Stimulated activated CD8-positive, alpha-beta memory T cell treated with anti-CD3 and anti-CD28 coated beads, Interleukin-15, amount 100 ng/mL, for 48 hours (primary cell): ENCODE results near the gene FBXO17.
"Not testable (repeated sequence)": the region's sequence is repeated elsewhere in the genome, so short reads cannot be mapped to it uniquely, and the experiment has no call there.

Experiments
- DNase-seq, 2 donors: peaks; one replicate each; pipeline ENCODE4 v3.0.0-alpha.2; 2020; ENCODE audit warnings: low read depth in 2 of 2

Gene FBXO17

DNA sequence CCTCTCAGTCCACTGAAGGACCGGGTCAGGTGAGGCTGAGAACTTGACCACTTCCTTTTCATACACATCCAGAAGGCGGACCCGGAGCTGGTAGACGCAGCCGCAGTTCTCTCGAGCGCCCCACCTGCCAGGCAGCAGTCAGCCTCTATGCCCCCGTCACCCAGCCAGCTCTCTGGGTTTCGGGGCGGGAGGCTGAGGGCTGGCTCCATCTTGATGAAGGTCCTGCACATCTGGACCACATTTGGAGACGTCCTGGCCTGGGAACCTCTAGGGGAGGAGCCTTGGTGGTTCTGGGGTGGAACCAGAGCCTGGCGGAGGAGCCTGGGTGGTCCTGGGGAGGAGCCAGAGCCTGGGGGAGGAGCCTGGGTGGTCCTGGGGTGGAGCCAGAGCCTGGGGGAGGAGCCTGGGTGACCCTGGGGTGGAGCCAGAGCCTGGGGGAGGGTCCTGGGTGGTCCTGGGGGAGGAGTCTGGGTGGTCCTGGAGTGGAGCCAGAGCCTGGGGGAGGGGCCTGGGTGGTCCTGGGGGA lies 30.5 kb downstream of the FBXO17 start:
- no peak for DNase-seq

DNA sequence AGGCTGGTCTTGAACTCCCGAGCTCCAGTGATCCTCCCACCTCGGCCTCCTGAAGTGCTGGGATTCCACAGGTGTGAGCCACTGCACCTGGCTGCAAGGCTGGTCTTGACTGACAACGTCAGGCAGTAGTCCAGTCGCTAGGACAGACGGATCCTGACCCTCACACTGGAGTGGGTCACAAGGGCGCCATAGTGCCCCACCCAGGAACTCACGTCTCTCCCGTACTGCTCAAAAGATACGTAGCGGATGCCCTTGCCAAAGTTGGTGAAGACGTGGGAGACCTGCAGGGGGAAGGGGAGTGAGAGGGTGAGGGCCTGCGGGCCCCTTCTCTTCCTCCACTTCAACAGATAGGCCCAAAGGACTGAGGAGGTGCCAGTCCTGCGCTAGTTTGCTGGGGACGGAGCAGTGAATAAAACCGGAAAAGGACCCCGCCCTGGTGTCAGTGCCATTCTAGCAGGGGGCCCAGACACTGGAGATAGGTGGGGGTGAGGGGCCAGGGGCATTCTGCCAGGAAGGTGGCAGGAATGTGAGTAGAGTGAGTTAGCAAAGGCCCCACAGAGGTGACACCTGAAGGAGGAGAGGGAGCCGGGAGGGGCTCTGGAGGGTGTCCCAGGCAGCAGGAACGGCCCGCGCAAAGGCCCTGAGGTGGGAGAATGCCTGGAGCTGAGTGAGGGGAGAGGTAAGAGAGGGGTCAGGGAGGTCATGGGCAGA lies 32.9 kb downstream of the FBXO17 start:
- DNase-seq, result no peak

DNA sequence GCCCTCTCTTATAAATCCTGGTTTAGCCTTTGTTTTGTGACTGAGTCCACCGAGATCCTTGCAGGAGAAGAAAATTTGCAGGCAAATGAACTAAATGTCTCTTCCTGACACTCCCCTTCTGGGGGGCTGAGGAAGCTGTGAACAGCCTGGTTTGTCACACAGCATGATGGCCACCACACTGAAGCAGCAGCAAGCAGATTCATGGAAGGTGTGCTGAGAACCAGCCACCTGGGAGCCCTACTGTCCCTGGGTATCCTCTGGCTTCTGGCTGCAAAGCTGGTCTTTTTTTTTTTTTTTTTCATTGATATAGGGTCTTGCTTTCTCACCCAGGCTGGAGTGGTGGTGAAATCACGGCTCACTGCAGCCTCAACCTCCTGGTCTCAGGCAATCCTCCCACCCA lies 33.6 kb downstream of the FBXO17 start:
- DNase-seq, result no peak

DNA sequence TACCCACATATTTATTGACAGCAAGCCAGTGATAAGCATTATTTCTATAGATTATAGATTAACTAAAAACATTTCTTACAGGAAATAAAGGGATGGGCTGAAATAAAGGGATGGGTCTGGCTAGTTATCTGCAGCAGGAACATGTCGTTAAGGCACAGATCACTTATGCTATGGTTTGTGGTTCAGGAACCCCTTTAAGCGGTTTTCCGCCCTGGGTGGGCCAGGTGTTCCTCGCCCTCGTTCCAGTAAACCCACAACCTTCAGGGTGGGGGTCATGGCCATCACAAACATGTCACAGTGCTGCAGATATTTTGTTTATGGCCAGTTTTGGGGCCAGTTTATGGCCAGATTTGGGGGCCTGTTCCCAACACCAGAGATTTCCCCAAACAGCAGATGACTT lies 34.1 kb downstream of the FBXO17 start:
- DNase-seq, result not testable (repeated sequence)

DNA sequence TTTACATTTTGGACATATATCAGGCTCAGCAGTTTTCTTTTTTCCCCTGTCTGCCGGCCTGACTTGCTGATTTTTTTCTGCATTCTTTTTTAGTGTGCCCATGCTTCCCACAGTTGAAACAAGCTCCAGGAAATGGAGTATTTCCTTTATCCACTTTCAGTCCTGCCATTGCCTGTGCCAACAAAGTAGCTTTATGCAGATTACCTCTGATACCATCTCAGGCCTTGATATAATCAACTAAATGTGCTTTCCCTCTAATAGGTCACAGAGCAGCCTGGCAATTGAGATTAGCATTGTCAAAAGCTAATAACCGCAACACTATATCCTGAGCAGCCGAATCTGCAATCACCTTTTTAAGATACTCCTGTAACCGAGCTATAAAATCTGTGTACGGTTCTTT lies 35.6 kb downstream of the FBXO17 start:
- DNase-seq, result no peak

DNA sequence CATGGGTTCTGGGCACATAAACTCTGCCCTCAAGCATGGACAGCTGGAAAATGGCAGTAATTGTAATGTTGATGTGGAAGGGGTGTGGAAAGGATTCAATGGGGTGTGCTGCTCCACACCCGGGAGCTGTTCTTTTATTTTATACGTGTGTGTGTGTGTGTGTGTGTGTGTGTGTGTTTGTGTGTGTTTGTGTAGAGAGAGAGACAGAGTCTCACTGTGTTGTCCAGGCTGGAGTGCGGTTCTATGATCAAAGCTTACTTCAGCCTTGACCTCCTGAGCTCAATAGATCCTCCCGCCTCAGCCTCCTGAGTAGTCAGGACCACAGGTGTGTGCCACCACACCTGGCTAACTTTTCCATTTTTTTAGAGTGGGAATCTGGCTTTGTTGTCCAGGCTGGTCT lies 42.0 kb downstream of the FBXO17 start:
- no peak for DNase-seq

DNA sequence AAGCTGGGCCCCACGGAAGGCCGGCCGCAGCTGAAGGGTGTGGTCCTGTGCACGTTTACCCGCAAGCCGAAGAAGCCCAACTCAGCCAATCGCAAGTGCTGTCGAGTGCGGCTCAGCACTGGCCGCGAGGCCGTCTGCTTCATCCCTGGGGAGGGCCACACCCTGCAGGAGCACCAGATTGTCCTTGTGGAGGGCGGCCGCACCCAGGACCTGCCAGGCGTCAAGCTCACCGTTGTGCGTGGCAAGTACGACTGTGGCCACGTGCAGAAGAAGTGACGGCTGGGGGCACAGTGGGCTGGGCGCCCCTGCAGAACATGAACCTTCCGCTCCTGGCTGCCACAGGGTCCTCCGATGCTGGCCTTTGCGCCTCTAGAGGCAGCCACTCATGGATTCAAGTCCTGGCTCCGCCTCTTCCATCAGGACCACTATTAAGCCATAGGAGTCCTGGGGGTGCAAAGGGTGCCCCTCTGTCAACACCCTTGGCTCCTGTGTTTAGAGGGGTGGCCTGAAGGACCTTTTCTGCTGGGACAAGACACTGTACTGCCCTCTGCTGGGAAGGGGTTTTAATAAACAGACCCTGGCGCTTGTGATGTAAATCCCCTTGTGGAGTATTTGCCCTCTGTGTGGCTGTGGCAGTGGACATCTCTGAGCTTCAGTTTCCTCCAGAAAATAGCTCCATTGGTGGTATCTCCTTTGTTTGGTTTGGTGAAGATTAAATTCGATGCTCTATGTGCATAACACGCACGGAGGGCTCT lies 42.9 kb downstream of the FBXO17 start:
- no peak for DNase-seq

DNA sequence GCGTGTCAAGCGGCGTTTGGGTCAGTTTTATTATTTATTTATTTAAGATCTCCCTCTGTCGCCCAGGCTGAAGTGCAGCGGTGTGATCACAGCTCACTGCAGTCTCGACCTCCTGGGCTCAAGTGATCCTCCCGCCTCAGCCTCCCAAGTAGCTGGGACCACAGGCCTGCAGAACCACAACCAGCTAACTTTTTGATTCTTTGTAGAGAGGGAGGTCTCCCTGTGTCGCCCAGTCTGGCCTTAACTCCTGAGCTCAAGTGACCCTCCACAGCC lies 44.1 kb downstream of the FBXO17 start:
- DNase-seq, result no peak

DNA sequence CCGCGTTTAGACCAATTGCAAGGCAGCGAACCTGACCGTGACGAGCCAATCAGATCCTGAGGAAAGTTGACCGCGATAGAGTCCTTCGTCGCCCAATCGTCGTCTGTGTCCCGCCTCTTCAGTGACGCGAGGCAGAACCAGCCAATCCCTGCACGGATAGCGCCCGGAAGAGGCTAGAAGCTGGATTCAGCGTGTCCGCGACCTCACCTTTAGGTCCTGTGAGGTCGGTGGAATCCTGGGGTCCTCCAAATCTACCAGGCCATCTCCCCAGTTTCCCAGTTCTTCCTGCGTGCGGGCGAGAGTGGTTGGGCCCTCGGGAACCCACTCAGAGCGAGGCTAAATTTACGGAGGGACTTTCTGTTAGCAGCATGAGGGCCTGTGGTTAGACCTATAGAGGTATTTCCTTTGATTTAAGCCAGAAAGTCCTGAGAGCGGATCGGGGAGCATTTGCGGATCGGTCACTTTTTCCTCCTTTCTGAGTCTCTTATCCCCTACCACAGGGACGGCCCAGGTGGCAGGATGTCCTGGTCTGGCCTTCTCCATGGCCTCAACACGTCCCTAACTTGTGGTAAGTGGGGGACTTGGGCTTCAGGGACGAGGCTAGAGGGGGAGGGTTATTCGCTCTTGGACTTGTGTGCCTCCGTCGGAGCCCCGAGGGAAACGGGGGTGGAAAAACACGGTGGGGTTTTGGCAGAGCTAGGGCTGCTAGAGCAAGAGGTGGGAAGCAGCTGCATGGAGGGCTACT lies 44.6 kb downstream of the FBXO17 start, which contains the start of gene MRPS12:
TSS of gene MRPS12 (plus strand) at position 169 of the 745 bp plus-strand sequence. CDS start at position 520, 351 bp downstream.
- DNase-seq, result peak; percentile 96

DNA sequence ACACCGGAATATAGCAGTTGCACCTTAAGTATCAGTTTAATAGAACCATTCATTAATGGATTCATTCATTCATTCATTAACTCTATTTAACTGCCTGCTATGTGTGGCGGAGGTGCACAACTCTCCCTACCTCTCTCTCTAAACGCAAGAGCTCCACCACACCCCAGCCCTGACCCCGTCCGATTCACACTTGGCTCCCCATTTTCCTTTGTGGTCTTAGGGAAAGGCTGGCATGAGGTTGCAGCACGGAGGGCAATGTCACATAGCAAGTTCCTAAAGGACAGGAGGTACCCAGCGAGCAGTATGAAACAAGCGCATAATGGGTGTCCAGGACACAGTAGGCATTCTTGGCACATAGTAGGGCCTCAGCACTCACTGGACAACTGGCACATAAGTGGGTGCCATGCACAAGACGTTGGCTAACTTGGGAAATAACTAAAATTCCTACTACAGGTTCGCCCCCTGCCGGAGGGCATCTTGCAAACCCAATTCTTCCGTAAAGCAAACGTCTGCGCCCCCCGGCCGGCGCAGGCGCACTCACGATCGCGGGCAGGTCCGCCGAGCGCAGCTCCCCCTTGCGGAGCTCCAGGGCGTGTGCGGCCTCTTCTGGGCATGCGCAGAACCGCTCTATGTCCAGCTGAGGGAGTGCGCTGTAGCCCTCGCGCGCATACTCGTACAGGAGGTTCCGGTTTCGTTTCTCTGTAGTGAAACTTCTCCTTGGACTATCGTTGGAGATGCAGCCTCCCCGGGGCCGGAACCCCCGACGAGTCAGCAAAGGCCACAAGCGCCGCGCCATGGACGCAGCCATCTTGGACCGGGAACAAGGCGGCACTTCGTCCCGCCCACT lies 45.4 kb downstream of the FBXO17 start, which contains the start of gene SARS2:
TSS of gene SARS2 (minus strand) at position 835 of the 847 bp plus-strand sequence. CDS start at position 808, 27 bp downstream.
- DNase-seq, result peak; percentile 82 to 85

DNA sequence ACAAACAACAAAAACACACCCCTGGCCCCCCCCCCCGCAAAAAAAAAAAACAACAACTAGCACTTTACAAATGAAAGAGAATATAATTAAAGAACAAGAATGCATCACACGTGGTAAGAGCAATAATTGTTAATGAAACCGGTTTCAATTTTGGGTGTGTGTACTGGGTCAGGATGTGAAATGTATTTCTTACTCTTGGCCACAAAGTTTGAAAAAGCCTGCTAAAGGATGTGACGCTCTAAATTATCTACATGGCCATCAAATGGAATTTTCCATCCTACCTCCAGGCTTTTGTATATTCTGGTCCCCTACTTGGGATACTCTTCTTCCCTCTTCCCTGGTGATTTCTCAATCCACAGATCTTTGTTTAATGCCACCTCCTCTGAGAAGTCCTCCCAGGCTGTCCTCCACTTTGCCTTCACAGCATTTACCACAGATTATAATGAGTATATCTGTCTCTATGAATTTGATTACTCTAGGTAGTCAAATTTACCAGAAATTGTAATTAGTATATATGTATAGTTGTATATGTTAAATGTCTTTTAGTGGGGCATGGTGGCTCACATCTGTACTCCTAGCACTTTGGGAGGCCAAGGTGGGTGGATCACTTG lies 47.0 kb downstream of the FBXO17 start:
- no peak for DNase-seq

DNA sequence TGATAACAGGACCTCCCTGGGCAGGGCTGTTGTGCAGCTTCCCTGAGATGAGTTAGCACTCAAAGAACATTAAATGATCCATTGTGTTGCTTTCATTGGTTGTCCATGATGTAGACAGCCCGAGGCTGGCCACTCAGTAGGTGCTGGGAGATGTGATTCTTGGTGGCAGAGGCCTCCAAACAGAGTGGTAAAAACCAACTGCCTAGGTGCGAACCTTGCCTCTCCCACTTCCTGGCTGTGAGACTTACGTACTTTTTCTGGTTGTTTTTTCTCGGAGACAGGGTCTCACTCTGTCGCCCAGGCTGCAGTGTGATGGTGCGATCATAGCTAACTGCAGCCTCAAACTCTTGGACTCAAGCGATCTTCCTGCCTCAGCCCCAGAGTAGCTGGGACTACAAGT lies 51.2 kb downstream of the FBXO17 start:
- DNase-seq, result no peak

DNA sequence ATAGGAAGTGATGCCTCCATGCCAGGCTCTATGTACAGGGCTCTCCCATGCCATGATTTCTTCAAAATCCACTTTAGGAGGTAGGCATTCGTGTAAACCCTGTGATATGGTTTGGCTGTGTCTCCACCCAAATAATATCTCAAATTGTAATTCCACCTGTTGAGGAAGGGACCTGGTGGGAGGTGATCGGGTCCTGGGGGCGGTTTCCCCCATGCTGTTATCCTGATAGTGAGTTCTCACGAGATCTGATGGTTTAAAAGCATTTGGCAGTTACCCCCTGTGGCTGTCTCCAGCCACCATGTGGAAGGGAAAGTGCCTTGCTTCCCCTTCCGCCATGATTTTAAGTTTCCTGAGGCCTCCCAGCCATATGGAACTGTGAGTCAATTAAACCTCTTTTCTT lies 53.1 kb downstream of the FBXO17 start:
- DNase-seq, result no peak

DNA sequence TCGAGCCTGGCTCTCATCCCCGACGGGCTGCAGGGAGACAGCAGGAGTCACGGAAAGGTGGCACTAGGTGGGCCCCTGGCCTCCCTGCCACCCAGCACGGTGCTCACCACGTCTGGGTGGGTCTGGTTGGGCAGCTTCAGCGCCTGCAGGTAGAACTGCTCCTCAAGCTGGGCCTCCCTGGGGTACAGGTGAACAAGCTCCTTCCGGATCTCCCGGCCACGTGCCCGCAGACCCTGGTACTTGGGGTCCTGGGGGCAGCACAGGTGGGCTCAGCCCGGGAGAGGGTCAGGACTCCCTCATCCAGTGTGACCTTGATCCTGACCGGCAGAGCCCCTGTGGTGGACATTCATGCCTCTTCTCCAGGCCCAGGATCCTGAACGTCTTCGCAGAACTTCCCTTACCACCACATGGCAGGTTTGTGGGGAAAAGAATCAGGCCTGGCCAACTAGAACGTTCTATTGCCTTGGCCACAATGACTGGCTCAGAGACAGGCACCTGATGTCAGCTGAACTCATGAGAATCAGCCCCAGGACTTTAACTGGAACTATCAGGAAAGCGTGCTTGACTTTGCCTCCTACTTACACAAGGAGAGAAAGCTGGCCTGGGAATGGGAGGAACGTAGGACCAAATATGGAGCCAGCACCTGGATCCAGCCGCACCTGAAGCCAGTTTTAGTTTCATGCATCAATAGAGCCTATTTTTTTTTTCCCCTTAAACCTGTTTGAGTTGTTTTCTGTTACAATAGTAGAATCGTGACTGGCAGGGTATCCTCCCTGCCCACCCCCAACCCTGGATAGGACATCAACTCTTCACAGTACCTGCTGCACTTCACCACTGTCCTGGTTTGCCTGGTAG lies 53.9 kb downstream of the FBXO17 start:
- no peak for DNase-seq

DNA sequence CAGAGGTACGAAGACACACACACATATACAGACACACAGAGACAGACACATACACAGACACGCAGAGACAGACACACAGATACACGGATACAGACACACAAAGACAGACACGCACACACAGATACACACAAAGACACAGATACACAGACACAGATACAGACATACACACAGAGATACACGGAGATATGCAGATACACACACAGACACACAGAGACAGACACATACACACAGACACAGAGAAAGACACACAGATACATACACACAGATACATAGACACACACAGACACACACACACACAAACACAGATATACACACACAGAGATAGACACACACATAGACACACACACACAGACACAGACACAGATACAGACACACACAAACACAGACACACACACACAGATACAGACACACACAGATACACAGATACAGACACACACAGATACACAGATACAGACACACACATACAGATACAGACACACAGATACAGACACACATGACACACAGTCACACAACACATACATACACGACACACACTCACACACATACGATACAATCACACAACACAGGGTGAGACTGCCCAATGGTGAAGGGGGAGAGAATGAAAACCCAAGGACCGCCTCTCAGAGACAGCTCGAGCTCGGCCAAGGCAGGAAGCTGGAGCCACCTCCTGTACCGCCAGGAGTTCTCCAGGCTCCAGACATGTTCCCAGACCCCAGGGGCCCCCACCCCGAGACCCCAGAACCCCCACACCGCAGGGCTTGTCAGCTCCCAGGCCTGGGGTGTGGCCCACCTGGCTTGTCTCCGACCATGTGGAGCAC lies 54.7 kb downstream of the FBXO17 start:
- DNase-seq, result no peak

DNA sequence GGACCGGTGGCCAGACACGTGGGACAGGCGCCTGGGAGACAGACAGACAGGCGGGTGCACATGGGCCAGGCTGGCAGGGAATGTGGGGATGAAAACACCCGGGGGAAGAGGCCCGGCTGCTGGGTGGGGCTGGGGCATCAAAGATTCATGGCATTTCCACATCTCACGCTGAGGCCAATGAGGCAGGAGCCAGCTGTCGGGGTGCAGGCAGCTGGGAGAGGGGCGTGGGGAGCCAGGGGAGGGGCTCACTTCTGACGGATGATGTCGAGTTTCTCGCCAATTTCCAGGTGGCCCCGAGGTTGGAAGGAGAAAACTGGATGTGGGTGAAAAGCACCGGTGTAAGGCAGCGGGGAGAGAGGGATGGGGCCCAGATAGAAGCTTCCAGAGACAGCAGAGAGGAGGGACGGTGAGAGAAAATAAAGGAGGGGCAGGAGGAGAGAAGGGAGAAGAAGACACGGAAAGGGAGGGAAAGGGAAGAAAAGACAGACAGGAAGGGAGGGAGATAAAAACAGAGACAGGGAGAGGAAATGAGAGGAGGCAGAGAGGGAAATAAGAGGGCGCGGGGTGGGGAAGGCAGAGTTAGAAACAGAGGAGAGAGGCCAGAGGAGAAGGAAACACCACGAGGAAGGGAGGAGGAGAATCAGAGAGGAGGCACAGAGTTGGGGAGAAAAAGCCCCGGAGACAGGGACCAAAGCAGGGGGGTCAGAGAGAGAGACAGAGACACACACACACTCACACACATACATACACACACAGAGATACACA lies 55.5 kb downstream of the FBXO17 start:
- DNase-seq, result no peak

DNA sequence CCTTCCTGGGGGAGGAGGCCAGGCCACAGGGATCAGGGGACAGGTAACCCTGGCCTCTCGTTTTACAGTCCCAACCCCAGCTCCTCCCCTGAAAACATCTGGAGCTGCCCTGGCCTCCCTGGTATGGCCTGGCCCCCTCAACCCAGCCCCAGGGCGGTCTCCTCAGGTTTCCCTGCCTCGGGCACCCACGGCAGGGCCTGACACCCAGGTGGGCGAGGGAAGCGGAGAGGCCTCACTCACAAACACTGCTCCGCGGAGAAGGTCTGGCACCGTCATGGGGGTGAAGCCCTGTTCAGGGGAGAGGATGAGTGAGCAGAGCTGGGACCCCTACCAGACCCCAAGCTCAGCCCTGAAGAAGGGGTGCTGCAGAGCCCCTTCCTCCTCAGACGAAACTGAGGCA lies 57.0 kb downstream of the FBXO17 start:
- DNase-seq, result no peak

DNA sequence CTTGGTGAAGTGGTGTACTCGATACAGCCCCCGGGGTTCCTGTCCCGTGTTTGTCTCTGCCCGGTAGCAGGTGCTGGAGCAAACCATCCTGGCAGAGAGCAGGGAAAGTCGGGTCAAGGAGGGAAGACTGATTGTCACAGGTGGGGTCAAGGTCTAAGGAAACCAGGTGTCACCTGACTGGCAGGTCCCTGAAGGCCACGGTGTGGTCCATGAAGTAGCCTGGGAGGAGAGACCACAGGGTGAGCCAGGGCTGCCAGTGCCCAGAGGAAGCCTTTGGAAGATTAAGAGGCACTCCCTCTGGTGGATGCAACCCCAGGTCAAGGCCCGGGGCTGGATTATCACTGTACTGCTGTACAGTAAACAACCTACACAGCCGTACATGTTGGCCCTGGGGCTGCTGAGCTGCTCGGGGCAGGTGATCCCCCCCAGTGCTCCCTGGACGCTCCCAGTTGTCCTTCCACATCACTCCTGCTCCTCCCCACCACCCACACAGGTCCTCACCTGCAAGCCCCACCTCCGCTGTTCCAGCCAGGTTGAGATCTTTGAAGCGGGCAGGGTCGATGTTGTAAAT lies 57.5 kb downstream of the FBXO17 start:
- DNase-seq, result no peak
